GM19043 (cell line): ENCODE measurements around the gene KCNN2.
A peak's percentile ranks its signal among the peaks of the same experiment; 100 is the strongest.

ENCODE experiments used
- ATAC-seq: cut with Tn5 transposase; IDR thresholded peaks from one replicate; pipeline ENCODE4 v1.9.1; 2021; ENCODE audit warnings: low read depth; ENCODE audit not compliant: unreplicated experiment

KCNN2 gene

DNA sequence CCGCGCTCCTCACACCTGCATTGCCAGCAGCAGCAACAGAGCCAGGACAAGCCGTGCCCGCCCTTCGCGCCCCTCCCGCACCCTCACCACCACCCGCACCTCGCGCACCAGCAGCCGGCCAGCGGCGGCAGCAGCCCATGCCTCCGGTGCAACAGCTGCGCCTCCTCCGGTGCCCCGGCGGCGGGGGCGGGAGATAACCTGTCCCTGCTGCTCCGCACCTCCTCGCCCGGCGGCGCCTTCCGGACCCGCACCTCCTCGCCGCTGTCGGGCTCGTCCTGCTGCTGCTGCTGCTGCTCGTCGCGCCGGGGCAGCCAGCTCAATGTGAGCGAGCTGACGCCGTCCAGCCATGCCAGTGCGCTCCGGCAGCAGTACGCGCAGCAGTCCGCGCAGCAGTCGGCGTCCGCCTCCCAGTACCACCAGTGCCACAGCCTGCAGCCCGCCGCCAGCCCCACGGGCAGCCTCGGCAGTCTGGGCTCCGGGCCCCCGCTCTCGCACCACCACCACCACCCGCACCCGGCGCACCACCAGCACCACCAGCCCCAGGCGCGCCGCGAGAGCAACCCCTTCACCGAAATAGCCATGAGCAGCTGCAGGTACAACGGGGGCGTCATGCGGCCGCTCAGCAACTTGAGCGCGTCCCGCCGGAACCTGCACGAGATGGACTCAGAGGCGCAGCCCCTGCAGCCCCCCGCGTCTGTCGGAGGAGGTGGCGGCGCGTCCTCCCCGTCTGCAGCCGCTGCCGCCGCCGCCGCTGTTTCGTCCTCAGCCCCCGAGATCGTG lies 517 bp downstream of the KCNN2 start:
- ATAC-seq = peak; percentile 14

- no peak for ATAC-seq
Measured at GRCh38 chr5:114362977-114363761, 1.3 kb downstream of the KCNN2 start.

- ATAC-seq = no peak
Measured at GRCh38 chr5:114363837-114364236, 2.0 kb downstream of the KCNN2 start.

DNA sequence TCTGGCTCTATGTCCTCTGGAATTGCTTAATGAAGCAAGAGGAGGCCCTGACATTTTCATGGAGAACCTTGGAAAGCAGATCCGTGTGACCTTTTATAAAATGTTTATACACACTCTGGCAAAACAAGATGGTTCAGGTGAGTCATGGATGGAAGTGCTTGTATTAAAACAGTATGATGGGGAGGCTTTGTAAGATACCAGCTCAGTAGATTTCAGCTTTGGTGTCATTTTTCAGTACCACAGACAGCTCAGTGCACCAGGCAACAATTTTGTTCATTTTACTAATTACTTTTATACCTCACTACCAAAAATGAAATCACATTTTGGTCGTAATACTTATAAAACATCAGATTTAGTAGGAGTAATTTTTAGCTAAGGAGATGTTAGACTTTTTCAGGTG lies 5.2 kb downstream of the KCNN2 start:
- ATAC-seq = no peak

- no peak for ATAC-seq
Measured at GRCh38 chr5:114369680-114370417, 8.0 kb downstream of the KCNN2 start.

DNA sequence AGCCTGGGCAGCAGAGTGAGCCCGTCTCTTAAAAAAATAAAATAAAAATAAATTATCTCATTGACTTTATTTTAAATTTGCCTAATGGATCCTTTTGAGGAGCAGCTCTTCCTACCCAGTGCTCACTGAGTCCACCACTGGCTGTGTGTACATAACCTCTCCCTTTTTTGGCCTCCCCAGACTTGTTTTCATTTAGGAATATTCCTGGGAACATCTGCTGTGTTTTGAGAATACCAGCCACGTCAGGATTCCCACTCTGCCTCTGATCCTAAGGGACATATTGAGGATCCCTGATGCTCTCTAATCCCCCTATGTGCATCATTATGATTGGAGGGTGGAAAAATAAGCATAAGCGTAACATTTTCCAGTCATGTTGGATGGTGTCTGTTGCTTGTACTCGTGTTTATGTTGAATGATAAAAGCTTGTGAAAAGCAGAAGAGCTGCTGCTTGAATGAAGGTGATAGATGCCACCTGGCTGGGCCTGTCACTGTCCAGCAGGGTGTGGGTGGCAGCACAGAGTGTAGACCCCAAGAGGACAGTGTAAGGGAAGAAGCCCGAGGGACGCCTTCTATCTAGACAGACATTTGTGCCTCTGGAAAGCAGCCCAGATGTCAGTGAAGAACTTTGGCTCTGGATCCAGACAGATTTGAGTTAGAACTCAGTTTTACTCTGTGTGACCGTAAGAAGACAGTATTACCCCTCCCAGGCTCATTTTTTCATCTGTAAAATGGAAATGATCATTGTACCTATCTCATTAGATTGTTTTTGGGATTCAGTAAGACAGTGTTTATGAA lies 15.4 kb downstream of the KCNN2 start:
- no peak for ATAC-seq

- ATAC-seq = no peak
Measured at GRCh38 chr5:114377946-114378345, 16.1 kb downstream of the KCNN2 start.

GRCh38 chr5:114380721-114381120 lies 18.9 kb downstream of the KCNN2 start:
- ATAC-seq = no peak

- no peak for ATAC-seq
Measured at GRCh38 chr5:114387433-114387832, 25.6 kb downstream of the KCNN2 start.

DNA sequence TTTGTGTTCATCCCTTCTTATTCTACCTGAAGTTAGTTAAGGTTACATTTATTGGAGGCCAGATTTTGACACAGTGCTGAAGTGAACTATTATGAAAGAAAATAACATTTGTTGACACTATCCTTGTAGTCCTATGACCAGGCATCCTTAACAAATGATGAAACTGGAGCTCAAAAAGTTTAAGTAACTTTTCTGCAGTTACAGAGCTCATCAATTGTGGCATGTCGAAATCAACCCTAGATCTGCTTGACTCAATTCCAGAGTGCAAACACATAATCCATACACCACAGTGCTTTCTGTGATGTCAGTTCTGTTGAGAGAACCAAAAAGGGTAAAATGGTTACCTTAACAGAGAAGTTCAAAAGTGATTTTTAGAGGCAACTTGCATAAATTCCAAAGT lies 28.6 kb downstream of the KCNN2 start:
- no peak for ATAC-seq

- no peak for ATAC-seq
Measured at GRCh38 chr5:114391321-114391720, 29.5 kb downstream of the KCNN2 start.

DNA sequence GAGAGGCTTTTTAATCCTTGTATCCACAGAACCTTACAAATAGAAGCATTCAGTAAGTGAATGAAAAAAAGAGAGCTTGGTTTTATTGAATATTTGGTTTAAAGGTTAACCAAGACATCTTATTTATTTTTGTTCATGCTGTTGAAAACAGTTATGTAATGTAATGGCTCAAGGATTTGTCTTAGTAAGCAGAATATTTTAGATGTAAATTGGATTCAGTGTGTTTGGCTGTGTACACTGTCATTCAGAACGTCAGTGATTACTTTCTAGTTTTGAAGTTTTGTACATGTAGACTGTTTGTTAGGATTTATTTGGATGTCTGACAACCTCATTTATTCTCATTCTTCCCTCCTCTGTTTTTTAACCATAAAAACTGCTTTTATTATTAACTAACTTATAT lies 31.3 kb downstream of the KCNN2 start:
- ATAC-seq = no peak

DNA sequence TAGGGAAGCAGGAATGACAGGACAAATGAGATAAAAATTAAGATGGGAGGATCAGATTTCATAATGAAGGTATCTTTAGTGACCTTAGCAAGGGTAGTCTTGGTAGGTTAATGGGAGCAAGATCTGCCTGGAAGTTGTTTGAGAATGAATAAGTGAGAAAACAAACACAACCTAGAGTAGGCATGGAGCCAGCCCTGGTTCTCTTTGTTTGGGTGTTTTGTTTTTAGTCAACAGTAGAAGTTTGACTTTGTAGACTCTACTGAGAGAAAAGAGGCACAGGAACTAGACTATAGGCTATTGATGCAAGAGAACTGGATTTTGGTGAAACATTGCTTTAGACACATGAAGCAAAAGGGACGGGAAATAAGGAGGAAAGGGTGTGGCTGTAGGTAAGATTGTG lies 40.3 kb downstream of the KCNN2 start:
- no peak for ATAC-seq

DNA sequence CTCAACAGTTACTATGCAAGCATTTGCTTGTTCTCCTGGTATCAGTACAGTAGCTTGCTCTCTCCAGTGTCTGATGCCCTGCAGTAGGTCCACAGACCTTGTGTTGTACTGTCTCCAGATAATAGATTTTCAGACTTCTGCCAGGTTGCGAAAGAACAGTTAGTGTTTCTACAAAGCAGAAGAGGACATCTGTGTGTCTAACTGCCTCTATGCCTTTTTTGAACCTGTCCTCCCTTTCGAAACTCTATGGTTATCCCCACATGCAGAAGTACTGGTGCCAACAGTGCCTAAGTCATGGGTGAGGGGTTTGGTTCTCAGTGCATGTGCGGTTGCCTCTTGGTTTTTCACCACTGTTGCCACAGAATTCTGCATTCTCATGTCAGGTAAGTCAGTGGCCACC lies 45.9 kb downstream of the KCNN2 start:
- no peak for ATAC-seq

GRCh38 chr5:114408847-114409246 lies 47.0 kb downstream of the KCNN2 start:
- ATAC-seq = no peak

DNA sequence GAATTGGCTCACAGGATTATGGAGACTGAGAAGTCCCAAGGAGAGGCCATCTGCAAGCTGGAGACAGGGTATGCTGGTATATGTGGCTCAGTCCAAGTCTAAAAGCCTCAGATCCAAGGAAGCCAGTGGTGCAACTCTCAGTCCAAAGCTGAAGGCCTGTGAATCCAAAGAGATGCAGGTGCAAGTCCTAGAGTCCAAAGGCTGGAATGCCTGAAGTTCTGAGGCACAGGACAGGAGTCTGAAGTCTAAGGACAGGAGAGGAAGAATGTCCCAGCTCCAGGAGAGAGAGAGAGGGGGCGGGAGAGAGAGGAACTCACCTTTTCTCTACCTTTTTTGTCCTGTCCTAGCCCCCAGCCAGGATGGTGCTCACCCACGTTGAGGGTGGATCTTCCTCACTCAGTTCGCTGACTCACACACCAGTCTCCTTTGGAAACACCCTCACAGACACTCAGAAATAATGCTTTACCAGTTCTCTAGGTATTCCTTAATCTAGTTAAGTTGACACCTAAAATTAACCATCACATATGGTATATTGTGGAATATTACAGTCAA lies 49.6 kb downstream of the KCNN2 start:
- no peak for ATAC-seq

DNA sequence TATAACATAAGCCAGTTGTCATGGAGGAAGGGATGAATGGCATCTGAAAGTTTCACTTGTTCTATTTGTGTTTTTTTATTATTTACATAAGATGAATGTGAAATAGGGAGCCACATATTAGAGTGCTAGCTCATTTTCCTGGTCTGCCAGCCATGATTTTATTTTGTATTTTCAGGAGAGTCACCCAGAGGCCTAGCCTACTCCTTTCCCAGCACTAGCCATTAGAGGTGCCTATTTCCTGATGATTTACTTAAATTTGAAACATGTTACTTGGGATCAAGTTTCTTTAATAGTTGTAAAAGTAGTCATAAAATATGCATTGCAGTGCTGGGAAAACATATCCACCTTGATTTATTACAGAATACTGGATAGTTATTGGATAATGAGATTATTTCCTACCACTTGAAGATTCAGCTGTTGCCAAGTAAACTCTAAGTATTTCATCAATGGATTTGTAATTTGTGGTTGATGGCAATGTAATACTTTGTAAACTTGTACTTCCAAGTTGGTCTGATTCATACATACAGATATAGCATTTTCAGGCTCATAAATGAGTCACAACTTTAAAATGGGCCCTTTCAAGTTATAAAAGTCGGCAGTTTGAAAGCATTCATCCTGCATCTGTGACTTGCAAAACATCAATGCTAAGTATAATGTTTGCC lies 50.8 kb downstream of the KCNN2 start:
- ATAC-seq = no peak

GRCh38 chr5:114415760-114416159 lies 53.9 kb downstream of the KCNN2 start:
- no peak for ATAC-seq

DNA sequence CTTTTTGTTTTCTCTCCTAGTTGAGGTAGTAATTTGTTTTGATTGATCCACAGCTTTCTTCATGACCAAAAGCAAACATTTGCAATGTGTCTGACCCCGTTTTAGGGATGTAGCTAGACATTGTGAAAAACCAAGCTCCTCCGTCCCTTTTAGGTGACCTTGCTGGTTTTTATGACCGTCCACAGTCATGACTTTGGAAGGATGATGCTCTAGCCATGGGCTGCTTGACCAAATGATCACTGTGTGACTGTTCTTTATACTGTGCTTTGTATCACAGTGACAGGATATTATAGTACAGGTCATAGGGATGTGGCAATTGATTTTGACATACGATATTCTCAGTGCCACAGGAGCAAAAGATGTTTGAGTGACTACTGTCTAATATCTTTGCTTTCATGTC lies 54.4 kb downstream of the KCNN2 start:
- ATAC-seq = no peak

DNA sequence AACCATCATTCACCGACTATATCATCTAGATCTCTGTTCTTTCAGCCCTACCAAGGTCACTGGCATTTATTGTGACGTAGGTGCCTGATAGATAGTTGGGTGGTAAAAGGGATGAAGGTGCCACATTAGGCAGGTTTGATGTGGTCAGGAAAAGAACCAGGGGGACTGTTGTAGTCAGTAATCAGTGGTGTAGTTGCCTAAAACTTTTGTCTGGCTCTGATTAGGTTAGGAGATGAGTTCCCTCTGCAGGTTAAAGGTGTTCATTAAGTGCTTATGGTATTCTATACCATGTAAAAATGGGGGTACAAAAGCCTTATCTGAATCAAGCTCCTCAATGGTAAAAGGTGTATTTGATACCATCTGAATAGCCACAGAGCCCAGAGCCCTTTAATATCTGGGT lies 55.6 kb downstream of the KCNN2 start:
- no peak for ATAC-seq
